ENCODE measurements around the gene RNPEPL1.

The RNPEPL1 gene

GRCh38 chr2:240595381-240596079 lies 27.2 kb downstream of the RNPEPL1 start:
- CTCF ChIA-PET = interaction anchor here (1.3 to 2.5 kb wide), 3 partner anchors 8 to 81 kb away, joined by 4 to 9 read pairs (median 6); no protein-coding TSS in a partner anchor
- TF ChIP-seq CTCF (IDR thresholded peaks at IDR 0.05; ENCODE audit: control extremely low read depth, extremely low read depth, low read depth, missing control alignments) = peak; percentile 37

GRCh38 chr2:240596080-240596460 lies 27.8 kb downstream of the RNPEPL1 start:
- DNase-seq (ENCODE audit: extremely low spot score) = no peak
- ChIA-PET POLR2A (no interaction called here), CTCF (interaction anchor here (1.3 to 1.4 kb wide), 2 partner anchors 9 to 82 kb away, joined by 4 to 6 read pairs; no protein-coding TSS in a partner anchor)
- no peak for TF ChIP-seq CTCF (IDR thresholded peaks at IDR 0.05; ENCODE audit: control extremely low read depth, extremely low read depth, low read depth, missing control alignments)

More at GRCh38 chr2:240595381-240596079, 27.2 kb downstream of the RNPEPL1 start:
- POLR2A ChIA-PET = no interaction called here
- peak; percentile 71 for DNase-seq (ENCODE audit: extremely low spot score)

GRCh38 chr2:240596491-240596931 lies 28.2 kb downstream of the RNPEPL1 start:
- ChIA-PET CTCF (interaction anchor here (1.3 to 1.4 kb wide), 2 partner anchors 9 to 82 kb away, joined by 4 to 6 read pairs; no protein-coding TSS in a partner anchor), POLR2A (no interaction called here)
- no peak for DNase-seq (ENCODE audit: extremely low spot score)
- TF ChIP-seq CTCF (IDR thresholded peaks at IDR 0.05; ENCODE audit: control extremely low read depth, extremely low read depth, low read depth, missing control alignments) = no peak

DNA sequence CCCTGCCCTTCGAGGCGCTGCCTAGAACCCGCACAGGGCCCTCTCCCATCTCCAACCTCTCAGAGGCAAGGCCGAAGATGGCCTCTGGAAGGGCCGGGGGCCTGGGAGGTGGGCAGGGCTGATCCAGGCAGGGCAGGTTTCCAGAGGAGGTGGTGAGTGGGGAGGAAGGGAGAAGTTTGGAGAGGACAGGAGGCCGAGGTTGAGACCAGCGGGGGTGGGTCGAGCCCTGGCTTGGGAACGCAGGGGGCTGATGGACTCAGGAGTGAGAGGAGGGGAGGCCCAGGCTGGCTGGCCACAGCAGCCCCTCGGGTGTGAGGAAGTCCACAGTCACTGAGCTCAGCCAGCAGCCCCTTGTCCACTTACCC lies 28.8 kb downstream of the RNPEPL1 start:
- CTCF ChIA-PET = interaction anchor here (1.6 kb wide), 1 partner anchor 12 kb away, joined by 5 read pairs; no protein-coding TSS in a partner anchor
- POLR2A ChIA-PET = no interaction called here
- no peak for TF ChIP-seq CTCF (IDR thresholded peaks at IDR 0.05; ENCODE audit: control extremely low read depth, extremely low read depth, low read depth, missing control alignments)
- no peak for DNase-seq (ENCODE audit: extremely low spot score)

DNA sequence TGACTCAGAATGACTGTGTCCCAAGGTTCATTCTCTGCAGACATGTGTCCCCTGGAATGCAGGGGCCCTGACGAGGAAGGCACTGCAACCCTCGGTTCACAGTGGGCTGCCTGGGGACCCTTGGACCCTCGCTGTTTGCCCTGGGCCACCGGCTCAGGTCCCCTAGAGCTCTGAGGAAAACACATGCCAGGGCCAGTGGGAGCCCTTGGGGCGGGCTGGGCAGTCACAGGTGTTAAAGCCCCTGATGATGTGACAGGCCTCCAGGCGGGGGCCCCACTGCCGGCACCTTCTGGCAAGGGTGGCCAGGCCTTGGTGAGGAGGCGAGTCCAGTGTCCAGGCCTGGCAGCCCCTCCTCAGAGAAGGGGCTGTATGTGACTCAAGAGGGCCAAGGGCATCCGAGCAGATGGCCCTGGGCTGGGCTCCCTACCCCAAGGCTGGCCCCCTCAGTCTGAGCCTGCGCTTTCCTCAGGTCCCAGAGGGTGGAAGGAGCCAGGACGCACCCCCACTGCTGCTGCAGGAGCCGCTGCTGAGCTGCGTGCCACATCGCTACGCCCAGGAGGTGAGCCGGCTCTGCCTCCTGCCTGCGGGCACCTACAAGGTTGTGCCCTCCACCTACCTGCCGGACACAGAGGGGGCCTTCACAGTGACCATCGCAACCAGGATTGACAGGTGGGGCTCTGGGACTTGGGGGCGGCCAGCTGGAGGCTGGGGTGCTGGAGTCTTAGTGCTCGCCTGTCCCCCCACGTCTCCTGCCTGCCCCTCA lies 29.3 kb downstream of the RNPEPL1 start:
- no peak for TF ChIP-seq CTCF (IDR thresholded peaks at IDR 0.05; ENCODE audit: control extremely low read depth, extremely low read depth, low read depth, missing control alignments)
- CTCF ChIA-PET = interaction anchor here (1.6 kb wide), 1 partner anchor 11 kb away, joined by 5 read pairs; no protein-coding TSS in a partner anchor
- DNase-seq (ENCODE audit: extremely low spot score) = no peak
- POLR2A ChIA-PET = no interaction called here

DNA sequence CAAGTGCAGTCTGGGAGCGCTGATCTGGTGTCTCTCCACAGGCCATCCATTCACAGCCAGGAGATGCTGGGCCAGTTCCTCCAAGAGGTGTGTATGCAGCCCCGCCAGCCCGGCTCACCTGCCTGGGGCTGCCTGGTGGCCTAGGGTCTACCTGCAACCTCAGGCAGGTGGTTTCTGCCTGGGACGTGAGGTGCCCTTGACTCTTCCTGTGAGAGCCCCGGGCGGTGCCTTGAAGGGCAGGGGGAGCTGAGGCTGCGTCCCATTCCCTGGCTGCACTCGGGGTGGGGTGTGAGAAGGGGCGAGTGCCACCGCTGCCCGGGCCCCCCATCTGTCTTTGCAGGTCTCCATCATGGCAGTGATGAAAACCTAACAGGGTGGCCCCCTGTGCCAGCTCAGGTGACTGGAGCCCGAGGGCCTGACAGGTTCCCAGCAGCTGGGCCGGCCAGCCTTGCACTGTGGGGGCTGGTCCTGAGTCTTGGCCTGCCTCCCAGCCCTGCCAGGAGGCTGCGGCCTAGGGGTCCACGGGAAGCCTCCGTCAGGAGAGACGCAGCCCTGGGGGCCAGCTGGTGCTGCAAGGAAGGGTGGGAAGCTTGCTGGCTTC lies 30.1 kb downstream of the RNPEPL1 start:
- POLR2A ChIA-PET = no interaction called here
- CTCF ChIA-PET = interaction anchor here (1.6 kb wide), 1 partner anchor 11 kb away, joined by 5 read pairs; no protein-coding TSS in a partner anchor
- no peak for DNase-seq (ENCODE audit: extremely low spot score)
- TF ChIP-seq CTCF (IDR thresholded peaks at IDR 0.05; ENCODE audit: control extremely low read depth, extremely low read depth, low read depth, missing control alignments) = no peak
